HepG2 (cell line): Measurements from ENCODE around the gene NDUFB3. TPM values are rescaled to one million over a fixed set of nuclear protein-coding genes. Genes with fewer than 3 reads are reported as not detected.
A peak's percentile ranks its signal among the peaks of the same experiment; 100 is the strongest.

Source experiments
- ARNT ChIP-seq: fragments of 450-650 bp; IDR thresholded peaks from 2 replicates; pipeline ENCODE4 v1.6.1; 2017
- ATF1 ChIP-seq: IDR thresholded peaks from 2 replicates; pipeline ENCODE4 v1.6.1; 2016; ENCODE audit warnings: mild to moderate bottlenecking, control low read depth
- FOXC1 ChIP-seq: sonication (generic); formaldehyde crosslinking; IDR thresholded peaks from 2 replicates; pipeline ENCODE4 v1.8.0; 2022; ENCODE audit warnings: mild to moderate bottlenecking, missing genetic modification reagents, borderline replicate concordance
- GABPB1 ChIP-seq: IDR thresholded peaks from 2 replicates; pipeline ENCODE4 v1.6.1; 2016; ENCODE audit warnings: mild to moderate bottlenecking, missing genetic modification reagents, moderate library complexity, missing compliant biosample characterization
- GATAD1 ChIP-seq: IDR thresholded peaks from 2 replicates; pipeline ENCODE4 v1.6.1; 2016; ENCODE audit warnings: missing genetic modification reagents, missing compliant biosample characterization
- KAT8 ChIP-seq: IDR thresholded peaks from 2 replicates; pipeline ENCODE4 v1.6.1; 2016; ENCODE audit warnings: missing genetic modification reagents, missing compliant biosample characterization
- KMT2A ChIP-seq: sonication (generic); formaldehyde crosslinking; IDR thresholded peaks from 2 replicates; pipeline ENCODE4 v1.4.0; 2020; ENCODE audit warnings: missing genetic modification reagents
- NFE2L2 ChIP-seq: fragments of 150-350 bp; IDR thresholded peaks from 2 replicates; pipeline ENCODE4 v1.6.1; 2014; ENCODE audit warnings: low read length
- SIX1 ChIP-seq: sonication (generic); formaldehyde crosslinking; IDR thresholded peaks from 2 replicates; pipeline ENCODE4 v1.4.0; 2020; ENCODE audit warnings: missing genetic modification reagents, borderline replicate concordance
- SUZ12 ChIP-seq: fragments of 150-350 bp; IDR thresholded peaks from 2 replicates; pipeline ENCODE4 v1.6.1; 2014; ENCODE audit warnings: low read depth, low read length
- TCF12 ChIP-seq, 2 experiments: fragments of 450-650 bp in 1 of 2; sonication (generic) in 1 of 2; formaldehyde crosslinking in 1 of 2; IDR thresholded peaks; 2 replicates each; pipeline versions ENCODE4 v1.6.1 to v1.8.0; 2017 to 2022; ENCODE audit warnings: antibody characterized with exemption in 1 of 2, mild to moderate bottlenecking in 1 of 2, missing genetic modification reagents in 1 of 2, moderate library complexity in 1 of 2
- TMF1 ChIP-seq: sonication (generic); formaldehyde crosslinking; IDR thresholded peaks from 2 replicates; pipeline ENCODE4 v1.8.1; 2022; ENCODE audit warnings: low read depth, missing genetic modification reagents
- ZBTB37 ChIP-seq: sonication (generic); formaldehyde crosslinking; IDR thresholded peaks from 2 replicates; pipeline ENCODE4 v1.4.0; 2020; ENCODE audit warnings: mild to moderate bottlenecking, missing genetic modification reagents
- ZFP36L2 ChIP-seq: sonication (generic); formaldehyde crosslinking; IDR thresholded peaks from 2 replicates; pipeline ENCODE4 v1.4.0; 2020; ENCODE audit warnings: missing genetic modification reagents
- ZMYM3 ChIP-seq: sonication (generic); formaldehyde crosslinking; IDR thresholded peaks from 2 replicates; pipeline ENCODE4 v1.5.1; 2020; ENCODE audit warnings: mild to moderate bottlenecking, missing genetic modification reagents
- ZNF609 ChIP-seq: sonication (generic); formaldehyde crosslinking; IDR thresholded peaks from 2 replicates; pipeline ENCODE4 v1.4.0; 2020; ENCODE audit warnings: mild to moderate bottlenecking, missing genetic modification reagents, borderline replicate concordance
- ZNF709 ChIP-seq: sonication (generic); formaldehyde crosslinking; IDR thresholded peaks from 2 replicates; pipeline ENCODE4 v1.5.0; 2020; ENCODE audit warnings: mild to moderate bottlenecking, missing genetic modification reagents
- ZNF740 ChIP-seq: sonication (generic); formaldehyde crosslinking; IDR thresholded peaks from 2 replicates; pipeline ENCODE4 v1.4.0; 2020; ENCODE audit warnings: missing genetic modification reagents
- ZNF746 ChIP-seq: sonication (generic); formaldehyde crosslinking; IDR thresholded peaks from 2 replicates; pipeline ENCODE4 v1.8.0; 2022; ENCODE audit warnings: mild to moderate bottlenecking, missing genetic modification reagents
- ZNF770 ChIP-seq: sonication (generic); formaldehyde crosslinking; IDR thresholded peaks from 2 replicates; pipeline ENCODE4 v1.5.0; 2020; ENCODE audit warnings: mild to moderate bottlenecking, missing genetic modification reagents
- ZNF780A ChIP-seq: sonication (generic); formaldehyde crosslinking; IDR thresholded peaks from 2 replicates; pipeline ENCODE4 v1.8.0; 2022; ENCODE audit warnings: mild to moderate bottlenecking, missing genetic modification reagents, moderate library complexity
- ZSCAN25 ChIP-seq: sonication (generic); formaldehyde crosslinking; IDR thresholded peaks from 2 replicates; pipeline ENCODE4 v1.8.0; 2022; ENCODE audit warnings: mild to moderate bottlenecking, missing genetic modification reagents
- polyA plus RNA-seq, 8 experiments: library from polyadenylated mRNA; depleted of rRNA in 3 of 8; stranded (reverse) in 7 of 8; unstranded in 1 of 8; fragments of >200 nt; fragmentation: Illumina TruSeq in 4 of 8; extraction: Trizol in 4 of 8; gene quantifications; 2 replicates each; pipeline versions ENCODE4 v1.2.1 to v1.2.3, GENCODE V29; 2011 to 2016; ENCODE audit warnings: low read depth in 4 of 8, missing spikeins in 1 of 8, mixed read lengths in 1 of 8; ENCODE audit not compliant: insufficient read depth in 1 of 8
- total RNA-seq, 5 experiments: library from RNA; depleted of rRNA; stranded (reverse); fragments of >200 nt; fragmentation: Illumina TruSeq; extraction: Trizol; gene quantifications; 2 replicates each; pipeline ENCODE4 v1.2.3, GENCODE V29; 2016; ENCODE audit warnings: low read depth in 1 of 5

Gene NDUFB3
- total and polyA plus RNA-seq, 2 of the 13 experiments (the other 11 are each of a cell fraction or from before 2014, with no cell fraction given): 50.7 to 159 TPM

GRCh38 chr2:201071479-201072200 is at the start of gene NDUFB3, which contains the start of gene HYCC2 (continued):
- no peak; the same call in 1 of the 2 replicates for TF ChIP-seq ZNF740
- TF ChIP-seq ZNF780A (CRISPR knock-in tag): peak; percentile 98
- TF ChIP-seq ARNT: no peak
- peak; percentile 85 for TF ChIP-seq ZNF746 (CRISPR knock-in tag)
- peak; percentile 78; the same call in 1 of the 2 replicates for TF ChIP-seq ZSCAN25 (CRISPR knock-in tag)
- peak; percentile 98 for TF ChIP-seq GABPB1
- TF ChIP-seq KAT8 (CRISPR knock-in tag): peak; percentile 99
- TF ChIP-seq ZMYM3: peak; percentile 64; the same call in 1 of the 2 replicates
- TF ChIP-seq ZNF770 (CRISPR knock-in tag): peak; percentile 52
- no peak for TF ChIP-seq SUZ12
- TF ChIP-seq FOXC1 (CRISPR knock-in tag): peak; percentile 95; the same call in 1 of the 2 replicates
- peak; percentile 61; the same call in 1 of the 2 replicates for TF ChIP-seq ZNF709 (CRISPR knock-in tag)
- TF ChIP-seq SIX1 (CRISPR knock-in tag): peak; percentile 91
- TF ChIP-seq KMT2A: peak; percentile 99
- no peak for TF ChIP-seq ZBTB37
- TF ChIP-seq ZNF609: peak; percentile 62
- TF ChIP-seq GATAD1 (CRISPR knock-in tag): peak; percentile 99
- TF ChIP-seq ZFP36L2 (CRISPR knock-in tag): no peak; the same call in 1 of the 2 replicates
- TF ChIP-seq NFE2L2: no peak
- TF ChIP-seq TMF1: peak; percentile 29; the same call in 1 of the 2 replicates
- TF ChIP-seq TCF12 (IDR thresholded peaks at IDR 0.05): no peak
- TF ChIP-seq TCF12 (CRISPR knock-in tag; IDR thresholded peaks at IDR 0.05): no peak
- peak; percentile 92 for TF ChIP-seq ATF1
